ENCODE measurements around the gene RBM10.

The RBM10 gene

DNA sequence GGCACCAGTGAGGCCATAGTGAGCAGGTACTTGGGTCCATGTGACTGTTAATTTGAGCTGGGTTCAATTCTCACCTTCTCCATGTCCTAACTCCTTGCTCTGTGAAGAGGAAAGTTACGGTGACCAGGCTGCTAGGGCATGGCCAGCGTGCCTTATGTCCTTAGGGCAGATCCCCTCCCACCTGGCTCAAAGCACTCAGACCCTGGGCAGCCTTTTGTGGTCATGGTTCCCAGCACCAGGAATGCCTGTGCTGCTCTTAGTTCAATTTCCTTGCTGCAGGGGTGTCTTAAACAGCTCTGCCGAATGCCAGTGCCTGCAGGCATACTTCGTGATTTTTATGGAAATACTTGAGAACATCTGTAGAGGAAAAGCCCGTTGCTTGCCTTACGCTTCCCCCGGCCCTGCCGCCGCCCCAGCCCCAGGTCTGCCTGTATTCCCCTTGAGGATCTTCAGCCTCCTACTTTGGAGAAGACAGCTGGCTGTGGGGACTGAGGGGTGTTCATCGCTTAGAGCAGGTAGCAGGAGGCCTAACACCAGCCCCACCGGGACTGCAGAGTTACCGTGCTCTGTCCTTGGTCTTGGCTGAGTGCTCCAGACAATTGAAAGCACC, 70.4 kb downstream of the RBM10 start:
- peaks cover 4% of the 10 kb centered on the region; the same call in 1 of the 2 replicates for H4K20me1 ChIP-seq (ENCODE audit: insufficient read depth, low read length)
- no peak overlapping the region for H3K27ac ChIP-seq (ENCODE audit: low read length)
- peaks cover 8% of the 10 kb centered on the region; the same call in 1 of the 2 replicates for H3F3A ChIP-seq (ENCODE audit: insufficient read depth, low read length)
- H3K9me3 ChIP-seq (replicated peaks; ENCODE audit: insufficient read depth, low read length), result no peaks in the 10 kb centered on the region
- no peak overlapping the region for H3K9ac ChIP-seq (ENCODE audit: low read length)
- peaks cover 13% of the 10 kb centered on the region; the same call in 1 of the 2 replicates for H3K4me1 ChIP-seq (ENCODE audit: low read length)
- TF ChIP-seq, protein P1, sequence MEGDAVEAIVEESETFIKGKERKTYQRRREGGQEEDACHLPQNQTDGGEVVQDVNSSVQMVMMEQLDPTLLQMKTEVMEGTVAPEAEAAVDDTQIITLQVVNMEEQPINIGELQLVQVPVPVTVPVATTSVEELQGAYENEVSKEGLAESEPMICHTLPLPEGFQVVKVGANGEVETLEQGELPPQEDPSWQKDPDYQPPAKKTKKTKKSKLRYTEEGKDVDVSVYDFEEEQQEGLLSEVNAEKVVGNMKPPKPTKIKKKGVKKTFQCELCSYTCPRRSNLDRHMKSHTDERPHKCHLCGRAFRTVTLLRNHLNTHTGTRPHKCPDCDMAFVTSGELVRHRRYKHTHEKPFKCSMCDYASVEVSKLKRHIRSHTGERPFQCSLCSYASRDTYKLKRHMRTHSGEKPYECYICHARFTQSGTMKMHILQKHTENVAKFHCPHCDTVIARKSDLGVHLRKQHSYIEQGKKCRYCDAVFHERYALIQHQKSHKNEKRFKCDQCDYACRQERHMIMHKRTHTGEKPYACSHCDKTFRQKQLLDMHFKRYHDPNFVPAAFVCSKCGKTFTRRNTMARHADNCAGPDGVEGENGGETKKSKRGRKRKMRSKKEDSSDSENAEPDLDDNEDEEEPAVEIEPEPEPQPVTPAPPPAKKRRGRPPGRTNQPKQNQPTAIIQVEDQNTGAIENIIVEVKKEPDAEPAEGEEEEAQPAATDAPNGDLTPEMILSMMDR (IDR thresholded peaks at IDR 0.05; ENCODE audit: low read length), result no peak
- TF ChIP-seq EZH2 (optimal IDR thresholded peaks at IDR 0.05; ENCODE audit: low read depth, low read length), result no peak
- TF ChIP-seq EZH2phosphoT487 (IDR thresholded peaks at IDR 0.05; ENCODE audit: low read length), result no peak
- no peaks in the 10 kb centered on the region for H3K27me3 ChIP-seq (replicated peaks; ENCODE audit: insufficient read depth, low read length)
- H3K4me3 ChIP-seq (ENCODE audit: low read length), result no peak overlapping the region
- no peak for DNase-seq
- no peak overlapping the region for H2AFZ ChIP-seq (ENCODE audit: low read length)
- H3K9me2 ChIP-seq (replicated peaks; ENCODE audit: insufficient read depth, low read length), result no peaks in the 10 kb centered on the region
- H3K79me2 ChIP-seq (ENCODE audit: low read length), result peaks cover 20% of the 10 kb centered on the region
- no peak overlapping the region for H3K4me2 ChIP-seq (ENCODE audit: low read depth, low read length)
- no peaks in the 10 kb centered on the region for H3K36me3 ChIP-seq (replicated peaks; ENCODE audit: insufficient read depth, low read length)

DNA sequence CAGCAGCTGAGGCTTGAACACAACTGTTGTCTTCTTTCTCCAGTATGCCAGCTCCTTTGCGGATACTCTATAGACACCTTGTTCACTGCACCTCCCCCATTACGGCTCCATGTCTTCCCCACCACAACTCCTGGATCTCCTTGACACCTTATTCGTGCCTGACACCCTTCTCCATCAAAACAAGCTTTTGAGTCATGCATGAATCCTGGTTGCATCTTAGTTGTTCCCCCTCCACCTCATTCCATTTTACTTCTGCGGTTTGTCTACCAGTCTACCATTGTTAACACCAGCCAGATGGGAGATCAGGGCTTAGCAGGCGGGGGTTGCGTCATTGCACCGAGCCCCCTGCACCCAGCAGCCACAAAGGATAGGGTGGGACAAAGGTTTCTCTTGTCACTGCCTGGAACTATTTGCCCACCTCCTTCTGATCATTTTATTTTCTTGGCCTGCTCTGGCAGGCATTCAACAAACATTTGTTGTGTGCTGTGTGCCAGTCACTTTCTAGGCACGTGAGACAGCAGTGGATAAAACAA, 71.4 kb downstream of the RBM10 start:
- Histone ChIP-seq H2AFZ (ENCODE audit: low read length) (no peak overlapping the region), H4K20me1 (ENCODE audit: insufficient read depth, low read length) (peaks cover 8% of the 10 kb centered on the region; the same call in 1 of the 2 replicates), H3K4me1 (ENCODE audit: low read length) (peaks cover 13% of the 10 kb centered on the region; the same call in 1 of the 2 replicates), H3K27me3 (replicated peaks; ENCODE audit: insufficient read depth, low read length) (no peaks in the 10 kb centered on the region), H3K36me3 (replicated peaks; ENCODE audit: insufficient read depth, low read length) (no peaks in the 10 kb centered on the region), H3K27ac (ENCODE audit: low read length) (peak overlapping the region; percentile 78; the same call in 1 of the 2 replicates), H3K4me2 (ENCODE audit: low read depth, low read length) (0 out of 2 replicates have a peak overlapping the region, but pooled peaks have one; percentile 95), H3F3A (ENCODE audit: insufficient read depth, low read length) (peaks cover 8% of the 10 kb centered on the region; the same call in 1 of the 2 replicates), H3K9me3 (replicated peaks; ENCODE audit: insufficient read depth, low read length) (no peaks in the 10 kb centered on the region), H3K4me3 (ENCODE audit: low read length) (no peak overlapping the region), H3K9ac (ENCODE audit: low read length) (no peak overlapping the region), H3K9me2 (replicated peaks; ENCODE audit: insufficient read depth, low read length) (no peaks in the 10 kb centered on the region), H3K79me2 (ENCODE audit: low read length) (peaks cover 30% of the 10 kb centered on the region)
- TF ChIP-seq, protein P1 (IDR thresholded peaks at IDR 0.05; ENCODE audit: low read length), result no peak
- TF ChIP-seq EZH2 (optimal IDR thresholded peaks at IDR 0.05; ENCODE audit: low read depth, low read length) (no peak), EZH2phosphoT487 (IDR thresholded peaks at IDR 0.05; ENCODE audit: low read length) (no peak)
- no peak for DNase-seq

DNA sequence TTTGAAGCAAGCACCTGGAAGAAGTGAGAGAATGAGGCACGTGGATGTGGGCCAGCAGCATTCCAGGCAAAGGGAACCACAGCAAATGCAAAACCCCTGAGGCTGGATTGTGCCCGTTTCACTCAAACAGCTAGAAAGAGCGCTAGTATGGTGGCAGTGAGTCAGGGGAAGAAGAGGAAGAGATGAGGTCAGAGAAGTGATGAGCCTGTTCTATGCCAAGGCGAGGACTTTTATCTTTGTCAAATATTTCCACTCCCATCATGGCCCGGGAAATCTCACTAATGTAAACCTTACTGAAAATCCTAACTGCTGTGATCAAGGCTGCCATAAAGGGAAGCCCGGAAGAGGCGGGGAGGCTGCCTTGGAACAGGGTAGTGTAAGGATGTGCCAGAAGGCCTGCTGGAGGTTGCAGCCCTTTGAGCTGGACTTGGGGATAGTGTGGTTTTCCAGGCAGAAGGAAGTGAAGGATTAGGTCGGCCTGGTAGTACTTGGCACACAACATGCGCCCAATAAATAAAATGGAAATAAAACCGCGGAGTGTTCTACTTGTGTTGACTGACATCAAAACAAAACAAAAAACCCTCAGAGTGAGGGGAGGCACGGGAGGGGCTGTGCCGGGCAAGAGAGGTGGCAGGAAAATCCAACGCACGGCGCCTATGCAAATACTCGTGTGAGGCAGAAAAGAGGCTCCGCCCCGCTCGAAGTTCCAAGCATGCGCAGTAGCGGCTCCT, 72.3 kb downstream of the RBM10 start:
- Histone ChIP-seq H3K9ac (ENCODE audit: low read length) (peak overlapping the region; percentile 63), H3K27me3 (replicated peaks; ENCODE audit: insufficient read depth, low read length) (no peaks in the 10 kb centered on the region), H2AFZ (ENCODE audit: low read length) (0 out of 2 replicates have a peak overlapping the region, but pooled peaks have one; percentile 48), H3K27ac (ENCODE audit: low read length) (peak overlapping the region; percentile 78; the same call in 1 of the 2 replicates), H3K4me2 (ENCODE audit: low read depth, low read length) (peak overlapping the region; percentile 95), H4K20me1 (ENCODE audit: insufficient read depth, low read length) (peaks cover 8% of the 10 kb centered on the region; the same call in 1 of the 2 replicates), H3K9me3 (replicated peaks; ENCODE audit: insufficient read depth, low read length) (no peaks in the 10 kb centered on the region), H3F3A (ENCODE audit: insufficient read depth, low read length) (peaks cover 8% of the 10 kb centered on the region; the same call in 1 of the 2 replicates), H3K79me2 (ENCODE audit: low read length) (peaks cover 38% of the 10 kb centered on the region), H3K4me1 (ENCODE audit: low read length) (peaks cover 13% of the 10 kb centered on the region; the same call in 1 of the 2 replicates), H3K4me3 (ENCODE audit: low read length) (peak overlapping the region; percentile 54), H3K36me3 (replicated peaks; ENCODE audit: insufficient read depth, low read length) (no peaks in the 10 kb centered on the region), H3K9me2 (replicated peaks; ENCODE audit: insufficient read depth, low read length) (no peaks in the 10 kb centered on the region)
- no peak for TF ChIP-seq EZH2phosphoT487 (IDR thresholded peaks at IDR 0.05; ENCODE audit: low read length)
- TF ChIP-seq, protein P1 (IDR thresholded peaks at IDR 0.05; ENCODE audit: low read length), result no peak
- TF ChIP-seq EZH2 (optimal IDR thresholded peaks at IDR 0.05; ENCODE audit: low read depth, low read length), result no peak
- DNase-seq, result no peak

Data from MM.1S (cell line).